H4 (cell line): ENCODE measurements around the gene GALNT8. TPM values are rescaled to one million over a fixed set of nuclear protein-coding genes. Genes with fewer than 3 reads are reported as not detected.
"Not testable (repeated sequence)": the region's sequence is repeated elsewhere in the genome, so short reads cannot be mapped to it uniquely, and the experiment has no call there.

Experiments used
- DNase-seq: peaks from one replicate; pipeline ENCODE4 v3.0.0-alpha.2; 2015; ENCODE audit warnings: low spot score
- total RNA-seq: library from RNA; depleted of rRNA; stranded (reverse); fragments of >200 nt; shearing (Covaris generic); gene quantifications from 2 replicates; pipeline ENCODE4 v1.2.3, GENCODE V29; 2014

Gene GALNT8
- total RNA-seq, 1 experiment from 2014 or later: 0.04 TPM

DNA sequence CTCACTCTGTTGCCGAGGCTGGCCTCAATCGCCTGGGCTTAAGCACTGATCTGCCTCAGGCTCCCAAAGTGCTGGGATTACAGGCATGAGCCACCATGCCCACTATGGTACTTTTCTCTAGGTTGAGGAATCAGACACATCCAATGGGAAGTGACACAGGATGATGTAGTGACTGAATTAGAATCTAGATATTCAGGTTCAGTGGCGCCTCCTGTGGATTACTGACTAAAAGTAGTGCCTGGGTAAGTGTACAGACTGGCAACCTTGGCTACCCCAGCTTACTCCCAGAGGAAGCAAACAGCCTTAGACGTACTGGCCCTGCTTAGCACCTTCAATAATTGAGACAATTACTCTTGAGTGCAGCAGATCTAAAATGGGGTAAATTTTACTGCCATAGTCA, 22.8 kb downstream of the GALNT8 start:
- no peak for DNase-seq

DNA sequence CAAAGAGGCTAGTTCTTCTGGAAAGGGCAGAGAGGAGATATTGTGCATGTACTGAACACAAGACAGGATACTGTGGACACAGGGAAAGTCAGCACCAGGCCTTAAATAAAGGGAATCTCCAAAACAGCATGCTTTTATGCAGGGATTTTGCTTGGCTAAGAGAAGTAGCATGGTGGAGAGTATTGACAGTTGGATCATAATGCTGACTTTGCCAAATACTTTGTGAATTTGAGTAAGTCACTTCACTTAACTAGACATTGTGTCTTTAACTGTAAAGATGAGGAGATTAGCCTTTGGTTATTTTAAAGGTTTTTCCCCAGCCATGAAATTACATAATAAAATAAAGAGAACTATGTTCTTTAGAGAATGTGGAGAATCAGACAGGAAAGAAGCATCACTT, 24.5 kb downstream of the GALNT8 start:
- no peak for DNase-seq

DNA sequence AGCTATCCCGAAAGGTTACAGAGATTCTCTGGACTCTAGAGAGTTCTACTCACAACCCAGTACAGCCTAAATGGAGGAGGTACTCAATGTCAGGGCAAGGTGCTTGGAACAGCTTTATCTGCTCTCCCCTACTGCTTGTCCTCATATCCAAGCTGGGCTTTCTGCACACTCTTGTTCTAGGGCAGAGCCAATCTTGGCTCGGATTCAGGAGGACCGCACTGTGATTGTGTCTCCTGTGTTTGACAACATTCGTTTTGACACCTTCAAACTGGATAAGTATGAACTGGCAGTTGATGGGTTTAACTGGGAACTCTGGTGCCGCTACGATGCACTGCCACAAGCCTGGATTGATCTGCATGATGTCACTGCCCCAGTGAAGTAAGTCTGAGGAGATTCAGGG, 25.0 kb downstream of the GALNT8 start:
- no peak for DNase-seq

DNA sequence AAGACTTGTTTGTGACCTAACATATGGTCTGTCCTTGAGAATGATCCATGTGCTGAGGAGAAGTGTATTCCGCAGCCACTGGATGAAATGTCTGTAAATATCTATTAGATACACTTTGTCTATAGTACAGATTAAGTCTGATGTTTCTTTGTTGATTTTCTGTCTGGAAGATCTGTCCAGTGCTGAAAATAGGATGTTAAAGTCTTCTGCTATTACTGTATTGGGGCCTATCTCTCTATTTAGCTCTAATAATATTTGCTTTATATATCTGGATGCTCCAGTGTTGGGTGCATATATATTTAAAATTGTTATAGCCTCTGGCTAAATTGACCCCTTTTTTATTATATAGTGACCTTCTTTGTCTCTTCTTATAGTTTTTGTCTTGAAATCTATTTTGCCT, 31.5 kb downstream of the GALNT8 start:
- not testable (repeated sequence) for DNase-seq

DNA sequence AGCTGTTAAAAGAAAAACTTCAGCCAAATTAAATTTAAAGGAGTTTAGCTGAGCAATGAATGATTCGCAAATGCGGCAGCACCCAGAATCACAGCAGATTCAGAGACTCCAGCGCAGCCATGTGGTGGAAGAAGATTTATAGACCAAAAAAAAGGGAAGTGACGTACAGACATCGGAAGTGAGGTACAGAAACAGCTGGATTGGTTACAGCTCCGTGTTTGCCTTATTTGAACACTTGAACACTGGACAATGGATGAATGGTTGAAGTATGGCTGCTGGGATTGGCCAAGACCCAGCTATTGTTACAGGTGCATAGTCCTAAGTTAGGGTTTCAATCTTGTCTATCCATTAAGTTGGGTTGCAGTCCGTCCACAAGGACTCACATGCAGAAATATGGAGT, 42.6 kb downstream of the GALNT8 start:
- no peak for DNase-seq

DNA sequence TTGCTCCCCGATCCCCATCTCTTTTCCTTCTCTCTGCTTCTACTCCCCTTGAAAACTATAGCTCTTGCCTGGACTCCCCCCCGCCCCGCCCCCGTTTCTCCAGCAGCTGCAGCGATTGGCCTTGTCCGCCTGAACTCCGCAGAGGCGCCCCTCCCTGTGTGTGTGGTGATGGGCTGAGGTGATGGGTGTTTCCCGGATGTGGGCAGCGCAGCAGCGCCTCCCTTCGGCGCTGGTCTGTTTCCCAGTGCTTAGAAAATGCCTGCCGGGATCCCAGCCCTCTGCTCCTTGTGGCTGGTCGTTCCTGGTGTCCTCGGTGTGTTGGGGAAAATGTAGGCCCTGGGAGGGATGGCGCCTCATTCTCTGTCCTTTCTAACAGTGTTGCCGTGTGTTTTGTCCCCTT, 43.3 kb downstream of the GALNT8 start:
- DNase-seq: peak; percentile 45

DNA sequence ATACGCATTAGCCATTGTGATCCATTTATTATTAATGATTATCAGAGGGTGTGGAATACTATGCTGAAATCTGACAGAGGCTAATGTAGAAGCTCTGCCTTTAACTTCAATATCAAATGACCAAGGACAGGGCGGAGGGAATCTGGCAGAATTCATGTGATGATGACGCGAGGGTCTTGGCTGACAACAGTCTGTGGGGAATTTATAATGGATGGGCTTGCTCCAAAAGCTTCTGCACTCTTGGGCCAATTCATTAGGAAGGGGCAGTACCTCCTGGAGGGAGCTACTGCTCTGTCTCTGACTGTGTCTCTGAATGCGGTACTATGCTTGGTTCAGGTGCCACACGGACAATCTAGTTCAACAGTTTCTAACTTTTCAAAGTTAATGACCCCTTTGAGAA, 46.2 kb downstream of the GALNT8 start:
- no peak for DNase-seq

DNA sequence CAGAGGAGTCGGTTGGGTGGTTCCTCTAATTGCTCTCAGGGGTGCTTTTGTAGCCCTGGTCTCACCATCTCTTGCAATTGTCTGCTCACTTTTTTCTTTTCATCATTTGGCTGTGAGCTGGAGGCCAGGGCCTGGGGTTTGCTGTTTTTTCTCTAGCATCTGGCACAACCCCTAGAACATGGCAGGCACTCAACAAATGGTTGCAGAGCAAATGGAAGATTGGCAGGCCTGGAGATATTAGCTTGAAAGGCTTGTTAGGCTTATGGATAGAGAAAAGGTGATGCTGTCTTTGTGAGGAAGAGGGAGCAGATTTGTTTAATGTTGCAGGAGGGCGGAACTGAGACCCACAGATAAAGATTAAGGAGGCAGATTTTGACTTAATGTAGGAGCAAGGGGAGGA, 47.0 kb downstream of the GALNT8 start:
- no peak for DNase-seq

DNA sequence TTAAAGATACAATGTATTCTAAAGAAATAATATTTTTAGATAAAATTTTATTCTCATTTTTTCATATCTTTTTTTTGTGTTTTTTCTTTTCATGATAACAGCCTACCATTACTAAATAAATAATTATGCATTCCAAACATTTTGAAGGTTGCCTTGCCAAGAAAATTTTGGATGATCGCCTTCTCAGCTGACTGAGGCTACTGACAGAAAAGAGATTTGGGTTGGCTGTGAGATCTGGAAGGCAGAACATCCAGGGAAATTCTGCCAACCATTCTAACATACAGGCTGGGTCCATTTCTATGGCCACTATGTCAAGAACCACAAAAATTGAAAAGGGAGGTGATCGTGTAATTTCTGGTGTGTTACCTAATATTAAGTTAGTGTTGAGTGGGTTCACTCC, 48.1 kb downstream of the GALNT8 start:
- no peak for DNase-seq

DNA sequence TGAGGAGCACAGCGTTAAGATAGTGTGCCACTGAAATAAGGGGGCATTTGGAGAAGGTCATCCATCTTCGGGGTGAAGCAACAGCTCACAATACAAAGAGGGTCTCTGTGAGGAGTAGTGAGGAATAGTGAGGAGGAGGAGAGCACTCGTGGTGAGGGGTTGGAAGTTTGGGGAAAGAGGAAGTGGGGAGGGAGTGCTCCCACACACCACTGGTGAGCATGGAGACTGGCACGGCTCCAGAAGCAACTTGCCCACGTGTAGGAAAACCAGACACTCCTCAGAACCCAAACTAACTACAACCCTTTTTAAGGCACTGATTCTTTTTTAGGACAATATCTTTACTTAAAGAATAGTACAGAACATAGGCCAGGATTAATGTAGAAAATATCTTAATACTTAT, 48.9 kb downstream of the GALNT8 start:
- no peak for DNase-seq

DNA sequence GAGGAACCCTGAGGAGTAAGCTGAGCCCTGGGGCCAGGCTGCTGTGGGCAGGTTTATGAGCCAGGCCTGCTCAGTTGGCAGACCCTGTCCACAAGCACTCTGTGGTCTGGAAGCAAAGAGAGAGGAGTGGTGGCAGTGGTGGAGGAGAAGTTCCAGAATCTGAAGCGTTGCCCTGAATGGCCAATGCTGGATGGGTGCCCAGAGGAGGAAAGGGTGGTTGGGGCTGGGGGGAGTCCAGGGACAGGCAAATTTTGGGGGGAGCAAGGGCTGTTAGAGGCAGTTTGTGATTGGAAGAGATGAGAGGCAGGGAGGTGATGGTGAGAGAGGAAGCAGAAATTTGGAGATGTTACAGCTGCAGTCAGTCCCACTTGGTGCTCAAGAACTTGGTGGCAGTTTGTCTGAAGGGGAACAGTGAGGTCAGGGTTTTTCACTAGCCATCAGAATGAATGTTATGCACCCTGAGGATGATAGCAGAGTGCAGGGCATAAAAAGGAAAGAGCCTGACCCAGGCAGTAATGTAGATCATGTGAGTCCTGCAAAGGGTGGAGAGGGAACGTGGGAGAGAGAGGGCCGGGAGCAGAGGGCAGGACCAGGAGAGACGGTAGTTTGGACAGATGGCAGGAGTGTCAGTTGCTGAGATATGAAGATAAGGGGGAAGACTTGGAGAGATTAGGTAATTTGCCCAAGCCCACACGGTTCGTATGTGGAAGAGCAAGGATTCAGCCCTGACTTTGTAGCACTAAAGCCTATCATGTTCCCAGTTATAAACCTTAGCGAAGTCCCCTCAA, 51.2 kb downstream of the GALNT8 start:
- DNase-seq: no peak

DNA sequence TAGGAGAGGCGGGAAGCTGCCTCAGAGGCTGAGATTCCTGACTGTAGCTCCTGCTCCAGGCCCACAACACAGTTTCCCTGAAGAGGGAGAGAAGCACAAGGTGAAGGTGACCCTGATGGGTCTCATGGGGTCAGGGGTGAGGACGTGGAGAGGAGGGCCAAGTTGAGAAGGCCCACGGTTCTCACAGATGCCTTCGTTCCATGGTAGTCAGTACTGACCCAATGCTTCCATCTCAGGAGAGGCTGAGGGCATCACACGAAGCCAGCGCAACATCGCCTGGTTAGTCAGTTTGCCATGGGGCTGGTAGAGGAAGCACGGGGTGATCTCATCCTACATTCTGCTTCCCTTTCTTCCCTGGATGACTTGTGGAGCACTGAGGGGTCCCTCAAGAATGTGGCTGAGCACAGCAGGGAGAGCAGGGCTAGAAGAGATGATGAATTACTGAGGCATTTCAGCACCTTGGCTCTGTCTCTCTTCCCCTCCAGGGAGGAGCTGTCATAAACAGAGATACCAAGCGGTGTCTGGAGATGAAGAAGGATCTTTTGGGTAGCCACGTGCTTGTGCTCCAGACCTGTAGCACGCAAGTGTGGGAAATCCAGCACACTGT, 51.9 kb downstream of the GALNT8 start:
- DNase-seq: no peak

DNA sequence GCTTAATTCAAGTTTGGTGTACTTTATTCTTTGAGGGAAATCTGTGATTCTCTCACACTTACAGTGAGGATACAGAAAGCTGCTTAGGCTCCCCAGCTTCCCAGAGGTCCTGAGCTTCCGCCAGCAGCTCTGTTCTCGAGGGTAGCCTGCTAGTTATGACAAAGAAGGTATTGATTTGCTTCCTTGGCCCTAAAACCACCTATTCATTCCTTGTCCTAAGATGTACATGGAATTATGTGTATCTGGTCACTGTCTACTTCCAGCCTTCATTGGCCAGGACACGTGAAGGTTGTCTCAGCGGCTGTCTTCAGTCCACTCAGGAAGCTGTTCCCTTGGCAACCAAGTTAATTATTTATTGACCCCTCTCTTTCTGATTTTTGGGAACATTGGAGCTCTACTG, 55.7 kb downstream of the GALNT8 start:
- no peak for DNase-seq

DNA sequence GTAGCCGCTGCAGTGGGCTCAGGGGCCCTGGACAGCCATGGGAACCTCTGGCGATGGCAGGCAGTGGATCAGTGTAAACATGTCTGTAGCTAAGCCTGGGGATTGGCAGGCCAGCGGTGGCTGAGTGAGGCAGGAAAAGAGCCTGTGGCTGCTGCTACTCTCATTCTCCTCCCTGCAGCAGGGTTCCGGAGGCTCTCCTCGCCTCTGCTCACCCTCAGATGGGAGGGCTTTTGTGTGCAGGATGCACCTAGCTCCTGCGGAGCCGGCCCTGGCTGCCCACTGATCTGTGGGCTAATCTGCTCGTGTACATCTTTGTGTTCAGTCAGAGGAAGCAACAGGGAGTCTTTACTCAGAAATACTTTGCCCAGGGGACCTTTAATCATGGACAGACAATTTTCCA, 59.5 kb downstream of the GALNT8 start:
- no peak for DNase-seq

DNA sequence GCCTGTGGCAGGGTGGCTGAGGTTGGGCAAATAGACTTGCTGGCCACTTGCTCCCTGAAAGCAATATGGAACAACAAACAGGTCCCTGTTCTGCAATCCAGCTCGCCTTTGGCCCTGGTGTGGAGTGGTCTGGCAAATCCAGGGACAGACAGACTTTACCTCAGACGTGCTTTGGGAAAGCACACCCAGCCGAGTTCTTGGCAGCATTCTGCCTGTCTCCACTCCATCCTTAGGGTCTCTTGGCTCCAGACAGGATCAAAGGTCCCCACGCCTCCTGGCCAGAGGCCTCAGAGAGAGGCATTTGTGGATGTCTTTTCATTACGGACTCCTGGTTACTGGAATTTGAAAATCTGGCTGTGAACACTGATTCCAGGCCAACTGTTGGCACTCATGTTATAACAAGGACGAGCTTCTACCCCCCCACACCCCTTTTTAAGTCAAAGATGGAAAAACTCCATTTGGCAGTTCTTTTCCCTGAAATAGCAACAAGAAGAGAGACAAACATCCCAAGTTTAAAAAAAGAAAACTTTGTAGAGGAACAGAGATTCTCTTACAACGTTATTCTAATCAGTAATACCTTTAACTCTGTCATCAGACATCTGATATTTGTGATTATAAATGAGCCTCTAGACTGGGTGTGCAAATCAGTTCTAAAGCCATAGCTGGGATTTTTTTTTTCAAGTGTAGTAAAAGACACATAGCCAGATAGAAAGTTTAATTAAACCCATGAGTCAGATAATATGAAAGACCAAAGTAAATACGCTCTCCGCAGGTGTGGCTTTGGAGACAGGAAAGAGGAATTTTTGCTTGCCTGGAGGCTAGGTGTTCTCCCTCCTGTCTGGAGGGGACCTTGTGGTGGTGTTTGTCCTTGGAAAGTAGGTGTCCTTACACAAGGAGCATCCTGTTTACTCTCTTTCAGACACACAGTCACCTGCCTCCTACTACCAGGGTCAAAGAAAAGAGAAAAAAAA, 60.7 kb downstream of the GALNT8 start:
- no peak for DNase-seq

DNA sequence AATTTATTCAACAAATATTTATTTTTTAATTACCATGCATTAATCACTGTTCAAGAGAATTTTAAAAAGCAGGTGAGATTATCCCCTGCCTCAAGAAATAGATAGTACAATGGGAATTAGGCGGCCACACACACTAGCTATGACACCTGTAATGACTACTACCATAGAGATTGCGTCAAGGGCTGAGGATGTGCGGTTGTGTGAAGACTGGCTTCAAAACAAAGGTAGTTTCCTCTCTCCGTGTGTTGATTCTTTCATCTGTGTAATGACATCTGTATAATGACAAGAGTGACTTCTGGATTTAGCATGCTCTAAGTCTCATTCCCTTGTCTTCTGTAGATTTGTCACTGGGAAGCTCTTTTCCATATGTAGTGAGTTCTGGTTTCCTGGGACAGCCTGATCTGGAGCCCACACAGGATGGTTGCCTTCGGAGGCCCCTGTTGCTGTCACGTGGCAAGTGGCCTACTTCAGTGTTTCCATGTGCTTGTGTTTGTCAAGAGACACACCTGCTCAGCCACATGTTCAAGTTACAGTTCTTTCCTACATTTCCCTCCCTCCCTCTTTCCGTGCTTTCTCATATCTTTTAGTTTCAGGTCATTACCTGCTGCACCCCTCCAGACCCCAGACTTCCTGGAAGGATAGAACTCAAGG, 64.3 kb downstream of the GALNT8 start:
- DNase-seq: no peak

DNA sequence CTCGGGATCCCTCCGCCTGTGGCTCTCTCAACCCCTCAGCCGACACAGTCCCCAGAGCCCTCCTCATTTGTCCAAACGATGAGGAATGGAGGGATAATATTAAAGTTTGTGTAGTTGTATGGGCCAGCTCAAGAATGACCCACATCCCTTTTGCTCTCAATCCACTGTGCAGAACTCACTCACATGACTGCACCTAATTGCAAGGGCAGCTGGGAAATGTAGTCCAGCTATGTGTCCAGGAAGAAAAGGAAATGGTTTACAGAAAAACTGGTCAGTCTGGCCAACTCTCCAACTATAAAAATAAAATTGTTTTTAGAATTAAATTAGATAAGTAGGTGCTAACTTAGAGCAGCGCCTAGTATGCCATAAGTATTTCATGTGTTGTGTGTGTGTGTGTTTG, 66.6 kb downstream of the GALNT8 start:
- DNase-seq: no peak

DNA sequence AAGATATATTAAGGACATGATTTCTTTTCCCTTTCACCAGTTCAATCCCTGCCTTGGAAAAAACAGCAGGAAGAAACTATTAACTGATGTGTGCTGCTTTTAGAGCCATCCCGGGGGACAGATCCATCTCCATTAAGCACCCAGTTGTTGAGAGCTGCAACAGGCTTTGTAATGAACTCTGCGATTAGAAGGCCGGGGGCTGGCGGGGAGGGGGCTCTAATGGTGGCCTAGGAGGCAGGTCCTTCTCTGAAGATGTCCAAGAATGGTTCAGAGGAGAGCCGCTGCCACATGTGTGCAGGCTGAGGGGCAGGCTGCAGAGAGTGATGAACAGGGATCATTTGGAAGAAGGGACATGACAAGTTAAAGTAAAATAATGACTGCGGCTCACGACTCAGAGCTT, 67.8 kb downstream of the GALNT8 start:
- DNase-seq: no peak

DNA sequence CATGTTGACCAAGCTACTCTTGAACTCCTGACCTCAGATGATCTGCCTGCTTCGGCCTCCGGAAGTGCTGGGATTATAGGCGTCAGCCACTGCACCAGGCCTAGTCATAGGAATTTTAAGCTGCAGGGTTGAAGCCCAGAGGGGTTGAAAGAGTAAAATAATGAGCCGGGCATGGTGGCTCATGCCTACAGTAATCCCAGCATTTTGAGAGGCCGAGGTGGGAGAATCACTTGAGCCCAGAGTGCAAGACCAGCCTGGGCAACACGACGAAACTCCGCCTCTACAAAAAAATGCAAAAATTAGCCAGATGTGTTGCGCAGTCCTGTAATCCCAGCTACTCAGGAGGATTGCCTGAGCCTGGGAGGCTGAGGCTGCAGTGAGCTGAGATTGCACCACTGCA, 69.6 kb downstream of the GALNT8 start:
- DNase-seq: no peak

DNA sequence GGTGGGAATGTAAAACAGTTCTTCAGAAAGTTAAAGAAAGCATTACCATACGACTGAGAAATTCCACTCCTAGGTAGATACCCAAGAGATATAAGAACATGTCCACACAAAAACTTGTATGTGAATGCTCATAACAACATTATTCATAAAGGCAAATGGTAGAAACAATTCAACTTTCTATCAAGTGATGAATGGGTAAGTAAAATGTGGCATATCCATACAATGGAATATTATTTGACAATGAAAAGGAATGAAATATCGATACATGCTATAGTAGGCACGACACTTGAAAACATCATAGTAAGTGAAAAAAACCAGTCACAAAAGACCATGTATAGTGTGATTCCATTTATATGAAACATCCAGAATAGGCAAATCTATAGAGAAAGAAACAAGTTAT, 71.3 kb downstream of the GALNT8 start:
- DNase-seq: no peak

DNA sequence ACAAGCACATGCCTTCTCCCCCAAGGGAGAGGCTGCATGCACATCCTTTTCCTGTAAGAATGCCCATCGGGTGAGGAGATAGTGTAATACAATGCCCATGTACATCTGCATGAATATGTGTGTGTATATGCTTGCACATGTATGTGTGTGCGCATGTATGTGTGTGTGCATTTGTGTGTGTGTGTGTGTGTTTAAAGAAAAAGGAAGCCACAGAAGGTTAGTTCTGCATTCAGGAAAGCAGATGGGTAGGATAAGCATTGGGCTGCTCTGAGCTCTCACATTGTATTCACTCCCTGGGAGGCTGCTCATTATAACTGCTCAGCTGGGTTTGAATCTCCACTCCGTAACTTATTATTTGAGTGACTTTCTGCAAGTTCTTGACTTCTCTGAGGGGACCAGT, 74.3 kb downstream of the GALNT8 start:
- DNase-seq: no peak

DNA sequence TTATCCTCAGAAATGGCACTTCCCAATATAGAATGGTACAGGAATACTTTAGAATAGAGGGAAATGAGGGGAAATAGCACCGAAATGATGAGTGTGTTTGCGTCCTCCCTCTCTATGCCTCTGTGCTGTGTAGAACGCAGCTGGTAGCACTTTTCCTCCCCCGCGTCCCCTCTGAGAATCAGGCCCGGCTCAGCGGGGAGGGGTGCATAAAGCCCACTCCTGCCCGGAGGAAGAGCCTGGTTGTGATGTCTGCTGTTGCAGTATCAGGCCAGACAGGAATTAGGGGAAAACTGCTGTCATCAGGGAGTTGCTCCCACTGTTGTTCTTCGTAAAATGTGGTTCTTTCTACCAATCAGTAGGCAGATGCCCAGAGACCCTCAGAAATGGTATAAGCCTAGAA, 76.0 kb downstream of the GALNT8 start:
- no peak for DNase-seq
